NCI-H526 (cell line): Measurements from ENCODE around the gene PDE9A.

Source experiments
- DNase-seq, 2 experiments: peaks; one replicate each; lab custom pipeline; 2025; lab: John Stamatoyannopoulos, UW

The PDE9A gene

GRCh38 chr21:42777064-42777756, 123.8 kb downstream of the PDE9A start:
- DNase-seq, result no peak

- DNase-seq, result peak; percentile 14 to 51
Observed at GRCh38 chr21:42777757-42778344, 124.4 kb downstream of the PDE9A start.

GRCh38 chr21:42779431-42779861, 126.0 kb downstream of the PDE9A start:
- DNase-seq, result no peak

GRCh38 chr21:42780617-42781016, 127.2 kb downstream of the PDE9A start:
- no peak for DNase-seq

GRCh38 chr21:42781150-42781970, 127.9 kb downstream of the PDE9A start:
- peak; percentile 63 to 83 for DNase-seq

GRCh38 chr21:42781971-42782722, 128.7 kb downstream of the PDE9A start:
- DNase-seq, result peak in 1 of 2 experiments; percentile 50

GRCh38 chr21:42782723-42783242, 129.4 kb downstream of the PDE9A start:
- DNase-seq, result no peak

- no peak for DNase-seq
Observed at GRCh38 chr21:42784276-42784675, 130.9 kb downstream of the PDE9A start.

- DNase-seq, result no peak
Observed at GRCh38 chr21:42784896-42785451, 131.6 kb downstream of the PDE9A start.

- DNase-seq, result no peak
Observed at GRCh38 chr21:42785666-42786427, 132.4 kb downstream of the PDE9A start.

- DNase-seq, result no peak
Observed at GRCh38 chr21:42786884-42787283, 133.5 kb downstream of the PDE9A start.

GRCh38 chr21:42787613-42788012, 134.2 kb downstream of the PDE9A start:
- no peak for DNase-seq

GRCh38 chr21:42790520-42791065, 137.2 kb downstream of the PDE9A start:
- DNase-seq, result no peak

GRCh38 chr21:42793774-42794173, 140.4 kb downstream of the PDE9A start:
- DNase-seq, result no peak

- DNase-seq, result no peak
Observed at GRCh38 chr21:42794551-42794950, 141.1 kb downstream of the PDE9A start.

- no peak for DNase-seq
Observed at GRCh38 chr21:42796327-42797062, 143.1 kb downstream of the PDE9A start.

- DNase-seq, result no peak
Observed at GRCh38 chr21:42797522-42797921, 144.1 kb downstream of the PDE9A start.

GRCh38 chr21:42798106-42798505, 144.7 kb downstream of the PDE9A start:
- no peak for DNase-seq

- DNase-seq, result no peak
Observed at GRCh38 chr21:42799516-42799915, 146.1 kb downstream of the PDE9A start.

- no peak for DNase-seq
Observed at GRCh38 chr21:42799948-42800347, 146.5 kb downstream of the PDE9A start.
